GM18861 (cell line): ENCODE measurements around the gene CYB561A3.

Experiments used
- ATAC-seq: cut with Tn5 transposase; IDR thresholded peaks from one replicate; pipeline ENCODE4 v1.9.1; 2021; ENCODE audit not compliant: unreplicated experiment

Gene CYB561A3

GRCh38 chr11:61329871-61330270 is 31.8 kb downstream of the CYB561A3 start:
- ATAC-seq = no peak

GRCh38 chr11:61328351-61328750 is 33.3 kb downstream of the CYB561A3 start:
- ATAC-seq = no peak

DNA sequence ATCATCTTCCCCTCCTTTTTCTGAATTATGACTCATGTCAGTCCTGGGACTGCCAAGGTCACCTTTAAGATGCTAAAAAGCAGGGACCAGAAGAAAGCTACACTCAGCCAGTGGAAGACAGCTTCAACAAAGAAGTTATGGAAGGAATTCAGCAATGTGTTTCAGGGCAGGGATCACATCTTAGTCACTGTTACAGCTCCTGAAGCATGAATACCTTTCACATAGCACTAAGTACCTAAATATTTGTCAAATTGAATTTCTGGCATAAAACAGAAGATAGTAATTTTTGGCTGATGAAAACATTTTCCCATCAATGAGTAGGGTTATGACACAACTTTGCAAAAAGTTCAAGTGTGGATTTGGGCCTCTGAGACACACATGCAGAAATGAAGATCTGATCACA is 34.0 kb downstream of the CYB561A3 start:
- no peak for ATAC-seq

DNA sequence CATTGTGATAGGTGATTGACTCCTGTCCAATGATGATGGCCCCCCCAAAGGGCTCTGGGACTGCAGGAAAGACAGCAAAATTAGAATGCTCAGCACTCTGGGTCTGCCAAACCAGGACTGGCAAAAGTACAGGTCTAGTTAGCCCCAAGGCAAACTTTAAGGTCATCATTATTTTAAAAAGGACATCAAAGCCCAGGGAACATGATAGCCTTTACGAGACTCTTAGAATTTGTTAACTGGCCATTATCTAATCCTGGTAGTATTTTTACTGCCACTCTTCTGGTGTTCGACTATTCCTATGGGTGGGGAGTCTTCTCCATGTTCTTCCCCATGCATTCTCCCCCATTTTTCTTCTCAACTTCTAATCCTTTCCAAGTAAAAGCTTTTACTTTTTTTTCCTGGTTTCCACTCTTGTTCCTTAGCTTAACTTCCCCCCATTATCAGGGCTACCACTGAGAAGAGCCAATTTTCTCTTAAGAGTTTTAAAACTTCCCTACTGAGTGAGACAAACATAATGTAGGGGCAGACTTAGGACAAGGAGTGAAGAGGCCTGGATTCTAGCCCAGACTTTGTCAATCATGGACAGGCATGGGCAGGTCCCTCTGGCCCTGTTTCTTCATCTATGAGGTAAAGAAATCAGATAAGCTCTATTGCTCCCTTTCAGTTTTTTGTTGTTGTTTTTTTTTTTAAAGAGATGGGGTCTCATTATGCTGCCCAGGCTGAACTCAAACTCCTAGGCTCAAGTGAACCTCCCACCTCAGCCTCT is 35.9 kb downstream of the CYB561A3 start:
- no peak for ATAC-seq

DNA sequence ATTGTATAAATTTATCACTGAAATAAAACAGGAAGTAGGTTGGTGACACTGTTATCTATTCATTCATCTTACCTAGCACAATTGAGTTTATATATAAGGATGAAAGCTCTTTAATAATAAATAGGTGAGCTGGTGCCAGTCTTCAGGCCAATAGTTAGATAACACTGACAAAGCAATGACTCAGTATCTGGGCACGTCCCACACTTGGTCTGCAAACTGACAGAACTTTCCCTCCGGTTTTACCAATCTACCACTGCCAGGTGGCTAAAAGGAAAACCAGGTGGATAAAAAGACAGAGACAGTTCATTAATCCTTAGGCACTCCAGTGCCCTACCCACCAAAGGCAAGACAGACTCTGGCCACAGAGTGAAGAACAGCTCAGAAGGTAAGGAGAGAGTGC is 46.4 kb downstream of the CYB561A3 start:
- no peak for ATAC-seq

GRCh38 chr11:61310749-61311148 is 50.9 kb downstream of the CYB561A3 start:
- no peak for ATAC-seq

DNA sequence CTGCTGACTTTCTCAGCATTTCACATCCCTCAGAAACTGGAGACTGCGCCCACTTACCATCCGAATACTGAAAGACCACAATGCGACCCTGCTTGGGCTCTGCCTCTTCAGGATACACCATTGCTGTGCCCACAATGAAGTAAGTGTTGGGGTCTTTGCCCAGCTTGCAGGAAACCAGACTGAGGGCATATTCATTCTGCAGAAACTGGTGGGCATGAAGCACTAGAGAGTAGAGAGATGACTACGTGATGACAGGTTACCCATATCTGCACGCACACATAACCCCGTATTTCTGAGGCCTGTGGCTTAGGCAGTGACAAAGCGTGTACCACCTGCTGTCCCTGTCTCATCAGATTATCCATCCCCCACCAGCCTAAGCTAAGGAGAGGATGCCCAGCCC is 51.9 kb downstream of the CYB561A3 start:
- ATAC-seq = no peak

DNA sequence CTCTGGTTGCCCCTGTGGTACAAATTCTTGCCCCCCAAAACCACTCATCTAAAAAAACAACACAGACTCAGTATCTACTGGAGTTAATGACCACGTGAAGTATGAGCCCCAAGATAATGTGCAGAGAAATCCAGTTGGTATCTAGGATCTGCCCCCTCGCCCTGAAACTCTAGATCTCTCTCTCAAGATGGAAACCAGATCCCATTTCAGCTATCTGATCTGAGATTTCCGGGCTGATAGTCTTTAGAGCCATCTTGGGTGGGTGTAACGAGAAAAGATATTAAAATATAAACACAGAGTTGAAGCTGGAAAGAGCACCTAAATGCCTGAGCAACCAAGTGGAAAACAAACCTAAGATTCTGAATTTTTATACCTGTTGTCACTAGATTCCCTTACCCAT is 52.5 kb downstream of the CYB561A3 start:
- ATAC-seq = no peak

- ATAC-seq = no peak
Measured at GRCh38 chr11:61307354-61307753, 54.3 kb downstream of the CYB561A3 start.

GRCh38 chr11:61306221-61306620 is 55.5 kb downstream of the CYB561A3 start:
- ATAC-seq = no peak

DNA sequence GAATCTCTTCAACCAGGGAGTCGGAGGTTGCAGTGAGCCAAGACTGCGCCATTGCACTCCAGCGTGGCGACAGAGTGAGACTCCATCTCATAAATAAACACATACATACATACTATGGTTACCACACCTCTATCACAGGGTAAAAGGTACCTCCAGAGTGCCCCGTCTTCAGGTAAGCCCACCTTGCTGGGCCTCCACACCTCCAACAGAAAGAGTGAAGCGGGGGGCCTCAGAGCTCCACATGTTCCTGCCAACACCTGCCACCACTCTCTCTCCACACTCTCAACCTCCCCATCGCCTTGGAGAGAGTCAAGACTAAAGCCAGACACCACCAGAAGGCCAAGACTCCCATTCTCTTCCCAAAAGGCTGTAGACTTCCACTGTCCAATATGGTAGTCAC is 56.3 kb downstream of the CYB561A3 start:
- no peak for ATAC-seq

DNA sequence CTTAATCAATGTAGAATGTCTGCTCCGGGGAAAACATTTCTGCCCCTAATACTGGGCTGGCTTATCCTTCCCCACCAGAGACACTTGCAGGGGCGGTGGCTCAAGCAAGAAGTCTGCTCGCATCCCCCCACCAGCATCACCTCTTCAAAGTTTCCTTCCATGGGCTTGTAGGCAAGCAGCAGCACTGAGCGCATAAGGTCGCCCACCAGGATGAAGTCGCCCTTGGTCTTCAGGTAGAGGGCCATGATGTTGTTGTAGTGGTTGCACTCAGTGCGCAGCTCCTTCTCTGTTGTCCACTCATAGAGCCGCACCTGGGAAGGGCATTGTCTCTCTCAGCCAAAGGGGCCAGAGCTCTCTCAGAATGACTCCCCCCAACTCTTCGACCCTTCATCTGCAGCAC is 58.0 kb downstream of the CYB561A3 start:
- no peak for ATAC-seq

DNA sequence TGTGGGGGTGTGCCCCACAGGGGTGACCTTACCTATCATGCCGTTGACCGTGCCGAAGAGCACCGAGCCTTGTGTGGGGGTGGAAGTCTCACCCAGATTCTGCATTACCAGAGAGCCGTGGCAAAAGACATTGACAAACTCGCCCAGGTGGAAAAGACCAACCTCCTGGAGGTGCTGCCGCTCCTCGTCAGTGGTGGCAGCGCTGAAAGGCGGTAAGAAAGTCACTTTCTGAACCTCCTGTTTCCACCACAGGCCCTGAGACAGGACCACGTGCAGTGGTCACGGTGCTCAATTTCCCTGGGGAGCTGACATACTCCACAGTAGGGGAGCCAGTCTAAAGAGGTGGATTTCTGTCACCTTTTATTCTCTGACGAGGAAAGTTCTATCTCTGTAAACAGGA is 59.1 kb downstream of the CYB561A3 start:
- no peak for ATAC-seq
